ENCODE measurements around the gene TBC1D14.

DNA sequence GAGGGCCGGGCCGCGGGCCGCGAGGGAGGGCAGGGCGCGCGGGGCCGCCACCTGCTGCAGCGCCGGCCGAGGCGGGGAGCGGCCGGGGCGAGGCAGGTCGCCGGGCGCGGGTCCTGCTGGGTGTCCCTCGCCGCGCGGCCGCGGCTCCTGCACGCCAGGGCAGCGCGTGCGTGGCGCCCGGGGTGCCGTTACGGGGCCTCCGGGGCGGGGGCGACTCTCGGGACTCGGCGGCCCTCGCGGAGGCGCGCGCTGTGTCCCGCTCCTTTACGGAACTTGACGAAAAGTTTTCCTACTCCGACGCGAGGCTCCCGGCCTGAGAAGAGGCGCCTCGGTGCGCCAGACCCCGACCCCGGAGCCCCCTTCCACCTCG is 329 bp downstream of the TBC1D14 start:
- TF ChIP-seq ZNF175 (CRISPR knock-in tag; IDR thresholded peaks at IDR 0.05; ENCODE audit: low read depth), result no peak
- TF ChIP-seq EP300 (IDR thresholded peaks at IDR 0.05; ENCODE audit: low read length), result no peak
- TF ChIP-seq HDGF (IDR thresholded peaks at IDR 0.05), result no peak
- no peak for TF ChIP-seq KLF16 (IDR thresholded peaks at IDR 0.05)
- no peak for TF ChIP-seq TEAD2 (tag; IDR thresholded peaks at IDR 0.05)
- TF ChIP-seq, protein P1, sequence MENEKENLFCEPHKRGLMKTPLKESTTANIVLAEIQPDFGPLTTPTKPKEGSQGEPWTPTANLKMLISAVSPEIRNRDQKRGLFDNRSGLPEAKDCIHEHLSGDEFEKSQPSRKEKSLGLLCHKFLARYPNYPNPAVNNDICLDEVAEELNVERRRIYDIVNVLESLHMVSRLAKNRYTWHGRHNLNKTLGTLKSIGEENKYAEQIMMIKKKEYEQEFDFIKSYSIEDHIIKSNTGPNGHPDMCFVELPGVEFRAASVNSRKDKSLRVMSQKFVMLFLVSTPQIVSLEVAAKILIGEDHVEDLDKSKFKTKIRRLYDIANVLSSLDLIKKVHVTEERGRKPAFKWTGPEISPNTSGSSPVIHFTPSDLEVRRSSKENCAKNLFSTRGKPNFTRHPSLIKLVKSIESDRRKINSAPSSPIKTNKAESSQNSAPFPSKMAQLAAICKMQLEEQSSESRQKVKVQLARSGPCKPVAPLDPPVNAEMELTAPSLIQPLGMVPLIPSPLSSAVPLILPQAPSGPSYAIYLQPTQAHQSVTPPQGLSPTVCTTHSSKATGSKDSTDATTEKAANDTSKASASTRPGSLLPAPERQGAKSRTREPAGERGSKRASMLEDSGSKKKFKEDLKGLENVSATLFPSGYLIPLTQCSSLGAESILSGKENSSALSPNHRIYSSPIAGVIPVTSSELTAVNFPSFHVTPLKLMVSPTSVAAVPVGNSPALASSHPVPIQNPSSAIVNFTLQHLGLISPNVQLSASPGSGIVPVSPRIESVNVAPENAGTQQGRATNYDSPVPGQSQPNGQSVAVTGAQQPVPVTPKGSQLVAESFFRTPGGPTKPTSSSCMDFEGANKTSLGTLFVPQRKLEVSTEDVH (IDR thresholded peaks at IDR 0.05; ENCODE audit: low read depth, partially characterized antibody), result no peak
- TF ChIP-seq GATAD2B (IDR thresholded peaks at IDR 0.05; ENCODE audit: borderline replicate concordance), result no peak
- no peak for TF ChIP-seq POLR2A (conservative IDR thresholded peaks at IDR 0.05)
- no peak for TF ChIP-seq BHLHE40 (IDR thresholded peaks at IDR 0.05; ENCODE audit: low read length)
- TF ChIP-seq, protein P2, sequence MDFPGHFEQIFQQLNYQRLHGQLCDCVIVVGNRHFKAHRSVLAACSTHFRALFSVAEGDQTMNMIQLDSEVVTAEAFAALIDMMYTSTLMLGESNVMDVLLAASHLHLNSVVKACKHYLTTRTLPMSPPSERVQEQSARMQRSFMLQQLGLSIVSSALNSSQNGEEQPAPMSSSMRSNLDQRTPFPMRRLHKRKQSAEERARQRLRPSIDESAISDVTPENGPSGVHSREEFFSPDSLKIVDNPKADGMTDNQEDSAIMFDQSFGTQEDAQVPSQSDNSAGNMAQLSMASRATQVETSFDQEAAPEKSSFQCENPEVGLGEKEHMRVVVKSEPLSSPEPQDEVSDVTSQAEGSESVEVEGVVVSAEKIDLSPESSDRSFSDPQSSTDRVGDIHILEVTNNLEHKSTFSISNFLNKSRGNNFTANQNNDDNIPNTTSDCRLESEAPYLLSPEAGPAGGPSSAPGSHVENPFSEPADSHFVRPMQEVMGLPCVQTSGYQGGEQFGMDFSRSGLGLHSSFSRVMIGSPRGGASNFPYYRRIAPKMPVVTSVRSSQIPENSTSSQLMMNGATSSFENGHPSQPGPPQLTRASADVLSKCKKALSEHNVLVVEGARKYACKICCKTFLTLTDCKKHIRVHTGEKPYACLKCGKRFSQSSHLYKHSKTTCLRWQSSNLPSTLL (IDR thresholded peaks at IDR 0.05), result no peak
- TF ChIP-seq PHF8 (IDR thresholded peaks at IDR 0.05; ENCODE audit: borderline replicate concordance, low read length), result no peak

Data from K562 (cell line).